K562 (cell line): ENCODE measurements around the gene TARBP1.

Experiments
- CEBPG ChIP-seq, 3 experiments: fragments of 200-800 bp in 1 of 3; sonication (Bioruptor generic) in 1 of 3; sonication (generic) in 1 of 3; formaldehyde crosslinking in 1 of 3; IDR thresholded peaks in 2 of 3; conservative IDR thresholded peaks in 1 of 3; 2 replicates each; pipeline versions ENCODE4 v1.6.1 to v1.8.0; 2016 to 2022; ENCODE audit warnings: missing compliant biosample characterization in 2 of 3, missing genetic modification characterization in 2 of 3, mild to moderate bottlenecking in 1 of 3, missing genetic modification reagents in 1 of 3
- CTCF ChIP-seq, 3 experiments: IDR thresholded peaks in 2 of 3; conservative IDR thresholded peaks in 1 of 3; 2 replicates each; pipeline ENCODE4 v1.5.1; 2011 to 2012; ENCODE audit warnings: low read length in 3 of 3, mild to moderate bottlenecking in 3 of 3, control low read depth in 2 of 3, improper control_type of control experiment in 1 of 3, inconsistent platforms in 1 of 3, low read depth in 1 of 3, mixed read lengths in 1 of 3, moderate library complexity in 1 of 3; ENCODE audit not compliant: insufficient read depth in 2 of 3
- FOXK2 ChIP-seq, 2 experiments: fragments of 450-650 bp; IDR thresholded peaks in 1 of 2; conservative IDR thresholded peaks in 1 of 2; 2 replicates each; pipeline ENCODE4 v1.6.1; 2016; ENCODE audit warnings: low read depth in 2 of 2, mild to moderate bottlenecking in 1 of 2
- NFYB ChIP-seq: IDR thresholded peaks from 2 replicates; pipeline ENCODE4 v1.6.1; 2011; ENCODE audit warnings: mild to moderate bottlenecking, moderate library complexity; ENCODE audit not compliant: insufficient read length; ENCODE audit errors: extremely low read depth
- POLR2A ChIP-seq: fragments of 450-650 bp; conservative IDR thresholded peaks from 2 replicates; pipeline ENCODE4 v1.6.1; 2016
- ZNF217 ChIP-seq: sonication (generic); formaldehyde crosslinking; IDR thresholded peaks from 2 replicates; pipeline ENCODE4 v1.8.0; 2022; ENCODE audit warnings: mild to moderate bottlenecking, missing genetic modification reagents

GRCh38 chr1:234481771-234482170, 2.8 kb upstream of the TARBP1 start:
- TF ChIP-seq CTCF (IDR thresholded peaks at IDR 0.05 in 2 of 3, conservative IDR thresholded peaks at IDR 0.05 in 1 of 3; ENCODE audit: insufficient read depth in 2 of 3, low read depth in 1 of 3, low read length in 3 of 3) (no peak), FOXK2 (conservative IDR thresholded peaks at IDR 0.05 in 1 of 2, IDR thresholded peaks at IDR 0.05 in 1 of 2; ENCODE audit: low read depth in 2 of 2) (no peak), POLR2A (no peak), NFYB (no peak), CEBPG (CRISPR knock-in tag; IDR thresholded peaks at IDR 0.05) (no peak), CEBPG (tag; conservative IDR thresholded peaks at IDR 0.05 in 1 of 2, IDR thresholded peaks at IDR 0.05 in 1 of 2) (no peak), ZNF217 (CRISPR knock-in tag) (no peak)
